Gastrocnemius medialis (tissue), 4 donors: ENCODE measurements around the gene VSNL1. TPM values are rescaled to one million over a fixed set of nuclear protein-coding genes. Genes with fewer than 3 reads are reported as not detected.

Experiments used
- ATAC-seq, 2 donors: fragments of 150-250 bp; one replicate each; pipeline ENCODE4 v1.9.1; 2016
- DNase-seq, 2 donors: peaks; one replicate each; pipeline ENCODE4 v3.0.0-alpha.2; 2019
- H3K27ac ChIP-seq, 4 donors: fragments of 200-600 bp; sonication (generic); 1 replicate in 1 of 4; 2 replicates in 3 of 4; pipeline ENCODE4 v1.5.1; 2016 to 2018; ENCODE audit warnings: mild to moderate bottlenecking in 2 of 4, moderate library complexity in 1 of 4
- H3K27me3 ChIP-seq, 3 donors: fragments of 200-600 bp; sonication (generic) in 2 of 3; 1 replicate in 1 of 3; 2 replicates in 2 of 3; pipeline versions ENCODE4 v1.5.1 to v1.6.0; 2016 to 2019; ENCODE audit warnings: mild to moderate bottlenecking in 1 of 3, moderate library complexity in 1 of 3
- H3K36me3 ChIP-seq, 2 donors: fragments of 200-600 bp; sonication (generic) in 1 of 2; one replicate each; pipeline ENCODE4 v1.5.1; 2017 to 2018
- H3K4me1 ChIP-seq, 2 donors: fragments of 200-600 bp; sonication (generic) in 1 of 2; one replicate each; pipeline ENCODE4 v1.5.1; 2016 to 2017; ENCODE audit warnings: mild to moderate bottlenecking in 2 of 2
- H3K4me3 ChIP-seq, 4 donors: fragments of 200-600 bp; sonication (generic) in 3 of 4; 1 replicate in 1 of 4; 2 replicates in 3 of 4; pipeline ENCODE4 v1.5.1; 2016 to 2019; ENCODE audit warnings: mild to moderate bottlenecking in 2 of 4
- H3K9me3 ChIP-seq, 3 donors: fragments of 200-600 bp; sonication (generic) in 2 of 3; 1 replicate in 1 of 3; 2 replicates in 2 of 3; pipeline ENCODE4 v1.5.1; 2016 to 2019
- POLR2A ChIP-seq, 2 donors: fragments of 450-650 bp; IDR thresholded peaks; one replicate each; pipeline ENCODE4 v1.6.1; 2017; ENCODE audit warnings: antibody characterized with exemption in 2 of 2, mild to moderate bottlenecking in 2 of 2, moderate library complexity in 2 of 2
- in situ Hi-C, 4 donors: fragments of 200-750 bp; cut with MboI; loops; one replicate each; pipeline versions ENCODE4 v1.15.0 to v1.8.0; 2017; ENCODE audit warnings: low sequenced_read_pairs in 4 of 4
- intact Hi-C: fragments of 100-400 bp; cut with DNase I; formaldehyde crosslinking; loops from one replicate; pipeline ENCODE4 v1.15.1; 2023; ENCODE audit warnings: low total_unique reads
- total RNA-seq, 4 donors: library from RNA; depleted of rRNA; stranded (reverse); fragments of >200 nt; gene quantifications; one replicate each; pipeline versions ENCODE4 v1.1.0 to v1.2.3, GENCODE V29; 2016
- TF ChIP-seq, protein P1 (sequence below), 5 experiments: fragments of 450-650 bp in 3 of 5; fragments of 200-600 bp in 2 of 5; sonication (generic) in 2 of 5; IDR thresholded peaks in 4 of 5; conservative IDR thresholded peaks in 1 of 5; 1 replicate in 4 of 5; 2 replicates in 1 of 5; pipeline ENCODE4 v1.5.1; 2016 to 2019; ENCODE audit warnings: antibody characterized with exemption in 5 of 5, mild to moderate bottlenecking in 3 of 5, moderate library complexity in 3 of 5

Gene VSNL1
- total RNA-seq, 4 donors from 2014 or later = not detected

DNA sequence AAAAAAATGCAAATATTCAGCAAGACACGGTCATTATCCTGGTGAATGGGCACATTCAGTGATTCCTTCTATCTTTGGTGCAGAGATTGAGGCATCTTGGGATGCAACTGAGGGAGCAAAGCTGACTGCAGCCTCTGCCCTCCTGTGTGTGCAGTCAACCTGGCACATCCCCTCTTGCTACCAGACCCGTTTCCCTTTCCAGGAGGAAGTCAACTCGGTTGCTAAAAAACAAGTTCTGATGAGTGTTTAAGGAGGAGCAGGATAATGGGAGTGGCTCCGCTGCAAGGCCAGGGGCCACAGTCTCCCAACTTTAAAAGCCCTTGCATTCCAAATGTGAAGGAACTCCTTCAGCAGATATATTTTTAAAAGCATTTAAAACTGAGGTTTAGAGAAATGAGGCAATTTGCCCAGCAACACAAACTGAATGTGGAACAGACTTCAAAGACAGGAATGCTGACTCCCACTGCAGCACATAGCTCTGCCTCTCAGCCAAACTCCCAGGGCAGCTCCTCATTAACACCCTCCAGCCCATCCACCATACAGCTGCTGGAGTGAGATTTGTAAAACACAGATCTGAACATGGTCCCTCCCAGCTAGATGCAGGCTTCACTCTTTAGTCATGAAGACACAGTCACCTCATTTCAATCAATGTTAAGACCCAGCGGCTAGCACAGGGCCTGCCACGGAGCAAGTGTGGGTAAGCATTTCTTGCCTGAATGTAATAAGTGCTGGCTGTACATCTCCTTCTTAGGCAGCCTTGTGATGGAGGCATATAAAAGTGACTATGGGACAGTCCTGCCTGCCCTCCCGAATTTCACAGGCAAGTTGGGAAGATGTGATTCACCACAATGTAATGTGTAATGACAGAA lies 54.3 kb downstream of the VSNL1 start:
- ATAC-seq (no peak), DNase-seq (no peak)
- no peak overlapping the region for H3K27ac ChIP-seq
- H3K4me3 ChIP-seq = no peak overlapping the region
- no peaks in the 10 kb centered on the region for H3K36me3 ChIP-seq
- intact Hi-C loops = no loop called here
- in situ Hi-C loops = no loop called here
- no peaks in the 10 kb centered on the region for H3K27me3 ChIP-seq
- no peaks in the 10 kb centered on the region for H3K9me3 ChIP-seq
- TF ChIP-seq, protein P1, sequence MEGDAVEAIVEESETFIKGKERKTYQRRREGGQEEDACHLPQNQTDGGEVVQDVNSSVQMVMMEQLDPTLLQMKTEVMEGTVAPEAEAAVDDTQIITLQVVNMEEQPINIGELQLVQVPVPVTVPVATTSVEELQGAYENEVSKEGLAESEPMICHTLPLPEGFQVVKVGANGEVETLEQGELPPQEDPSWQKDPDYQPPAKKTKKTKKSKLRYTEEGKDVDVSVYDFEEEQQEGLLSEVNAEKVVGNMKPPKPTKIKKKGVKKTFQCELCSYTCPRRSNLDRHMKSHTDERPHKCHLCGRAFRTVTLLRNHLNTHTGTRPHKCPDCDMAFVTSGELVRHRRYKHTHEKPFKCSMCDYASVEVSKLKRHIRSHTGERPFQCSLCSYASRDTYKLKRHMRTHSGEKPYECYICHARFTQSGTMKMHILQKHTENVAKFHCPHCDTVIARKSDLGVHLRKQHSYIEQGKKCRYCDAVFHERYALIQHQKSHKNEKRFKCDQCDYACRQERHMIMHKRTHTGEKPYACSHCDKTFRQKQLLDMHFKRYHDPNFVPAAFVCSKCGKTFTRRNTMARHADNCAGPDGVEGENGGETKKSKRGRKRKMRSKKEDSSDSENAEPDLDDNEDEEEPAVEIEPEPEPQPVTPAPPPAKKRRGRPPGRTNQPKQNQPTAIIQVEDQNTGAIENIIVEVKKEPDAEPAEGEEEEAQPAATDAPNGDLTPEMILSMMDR (IDR thresholded peaks at IDR 0.05 in 4 of 5, conservative IDR thresholded peaks at IDR 0.05 in 1 of 5) = no peak
- TF ChIP-seq POLR2A (IDR thresholded peaks at IDR 0.05) = no peak
- no peaks in the 10 kb centered on the region for H3K4me1 ChIP-seq

GRCh38 chr2:17599617-17600016 lies 59.1 kb downstream of the VSNL1 start:
- H3K27ac ChIP-seq = no peak overlapping the region
- ATAC-seq = no peak
- in situ Hi-C loops = no loop called here

GRCh38 chr2:17600556-17601204 lies 60.2 kb downstream of the VSNL1 start:
- TF ChIP-seq, protein P1 (IDR thresholded peaks at IDR 0.05 in 4 of 5, conservative IDR thresholded peaks at IDR 0.05 in 1 of 5) = no peak
- TF ChIP-seq POLR2A (IDR thresholded peaks at IDR 0.05) = no peak
- Histone ChIP-seq H3K27ac (no peak overlapping the region), H3K4me3 (no peak overlapping the region), H3K9me3 (no peaks in the 10 kb centered on the region), H3K4me1 (no peaks in the 10 kb centered on the region), H3K27me3 (no peaks in the 10 kb centered on the region), H3K36me3 (no peaks in the 10 kb centered on the region)
- intact Hi-C loops = no loop called here
- DNase-seq (no peak), ATAC-seq (no peak)
- in situ Hi-C loops = no loop called here

More at GRCh38 chr2:17599617-17600016, 59.1 kb downstream of the VSNL1 start:
- Histone ChIP-seq H3K4me3 (no peak overlapping the region), H3K9me3 (no peaks in the 10 kb centered on the region), H3K4me1 (no peaks in the 10 kb centered on the region), H3K36me3 (no peaks in the 10 kb centered on the region), H3K27me3 (no peaks in the 10 kb centered on the region)
- TF ChIP-seq, protein P1 (IDR thresholded peaks at IDR 0.05 in 4 of 5, conservative IDR thresholded peaks at IDR 0.05 in 1 of 5) = no peak
- DNase-seq = no peak
- intact Hi-C loops = no loop called here

DNA sequence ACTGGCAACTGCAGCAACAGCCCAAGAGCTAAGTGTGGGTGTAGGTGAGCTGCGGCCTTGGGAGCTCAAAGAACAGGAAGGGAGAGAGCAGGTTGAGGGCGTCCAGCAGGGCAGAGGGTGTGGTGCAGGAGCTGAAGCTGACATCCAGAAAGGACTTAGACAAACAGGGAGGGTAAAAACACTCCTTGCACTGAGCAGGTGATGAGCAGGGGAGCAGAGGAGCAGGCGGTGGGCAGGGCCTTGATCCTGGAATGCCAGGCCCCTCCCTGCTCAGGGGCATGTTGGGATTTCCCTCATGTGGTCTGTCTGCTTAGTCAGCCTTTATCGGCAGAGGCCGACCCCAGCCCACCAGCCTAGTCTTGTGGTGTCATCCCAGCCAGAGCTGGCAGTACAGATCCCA lies 63.6 kb downstream of the VSNL1 start:
- DNase-seq (no peak), ATAC-seq (no peak)
- H3K4me1 ChIP-seq = no peaks in the 10 kb centered on the region
- no peaks in the 10 kb centered on the region for H3K9me3 ChIP-seq
- in situ Hi-C loops = no loop called here
- H3K27me3 ChIP-seq = no peaks in the 10 kb centered on the region
- no peak overlapping the region for H3K4me3 ChIP-seq
- H3K27ac ChIP-seq = no peak overlapping the region
- H3K36me3 ChIP-seq = no peaks in the 10 kb centered on the region
- TF ChIP-seq, protein P1 (IDR thresholded peaks at IDR 0.05 in 4 of 5, conservative IDR thresholded peaks at IDR 0.05 in 1 of 5) = no peak
- no peak for TF ChIP-seq POLR2A (IDR thresholded peaks at IDR 0.05)
- intact Hi-C loops = no loop called here
